ENCODE measurements around the gene DEGS1. TPM values are rescaled to one million over a fixed set of nuclear protein-coding genes. Genes with fewer than 3 reads are reported as not detected.

DEGS1 gene
- total RNA-seq, 1 experiment from 2014 or later, result 59.8 TPM

- Histone ChIP-seq H3K23me2 (ENCODE audit: insufficient read length, low read depth, low read length, poor library complexity, severe bottlenecking) (no peaks in the 10 kb centered on the region), H3K23ac (ENCODE audit: insufficient read length, low read depth, low read length) (no peak overlapping the region), H2BK12ac (ENCODE audit: insufficient read length, low read depth, low read length) (no peak overlapping the region), H2BK15ac (ENCODE audit: low read depth, low read length) (no peak overlapping the region), H3K18ac (ENCODE audit: insufficient read length, low read depth, low read length) (no peak overlapping the region), H3T11ph (ENCODE audit: low read length) (no peak overlapping the region), H2AK5ac (ENCODE audit: insufficient read length, low read length) (no peak overlapping the region), H3K4ac (ENCODE audit: low read depth, low read length) (no peak overlapping the region), H3K14ac (ENCODE audit: insufficient read depth, low read length) (no peak overlapping the region), H3K4me2 (ENCODE audit: insufficient read depth, insufficient read length, low read length) (no peak overlapping the region), H3K56ac (ENCODE audit: insufficient read length, low read depth, low read length) (no peak overlapping the region), H2BK20ac (ENCODE audit: low read depth, low read length, poor library complexity, severe bottlenecking) (no peak overlapping the region), H4K5ac (ENCODE audit: insufficient read length, low read depth, low read length) (no peak overlapping the region), H4K20me1 (ENCODE audit: control insufficient read depth, insufficient read depth, insufficient read length) (no peaks in the 10 kb centered on the region), H3K4me1 (ENCODE audit: insufficient read depth, low read length) (peaks cover 6% of the 10 kb centered on the region), H3K79me1 (ENCODE audit: insufficient read depth, low read depth, low read length, poor library complexity, severe bottlenecking) (no peaks in the 10 kb centered on the region), H3K27ac (ENCODE audit: insufficient read length, low read depth, low read length) (no peak overlapping the region), H3K9me3 (ENCODE audit: control insufficient read depth, low read depth, low read length) (no peaks in the 10 kb centered on the region), H3K79me2 (ENCODE audit: insufficient read depth, low read length) (no peaks in the 10 kb centered on the region), H3K27me3 (ENCODE audit: insufficient read depth, low read length) (no peaks in the 10 kb centered on the region), H2BK5ac (ENCODE audit: insufficient read length, low read length) (no peak overlapping the region), H2AFZ (ENCODE audit: low read length) (no peak overlapping the region), H4K8ac (replicated peaks; ENCODE audit: insufficient read length, low read depth, low read length) (no peak overlapping the region), H4K91ac (ENCODE audit: insufficient read length, low read depth, low read length) (no peak overlapping the region), H3K9ac (ENCODE audit: extremely low read depth, insufficient read length, low read length) (no peak overlapping the region), H2BK120ac (ENCODE audit: low read depth, low read length, poor library complexity, severe bottlenecking) (no peak overlapping the region)
- H3K27ac Mint-ChIP-seq, result no peak overlapping the region
- peaks cover 23 to 28% of the 10 kb centered on the region in 2 experiments for H3K4me1 Mint-ChIP-seq
- peaks cover 3 to 14% (median 4%) of the 10 kb centered on the region in 3 experiments; a peak in 5 of 7 replicates for H3K36me3 Mint-ChIP-seq (ENCODE audit: insufficient read depth in 1 of 3, low read depth in 3 of 3)
- DNase-seq, result no peak
- peaks cover 2% of the 10 kb centered on the region for H3K27me3 Mint-ChIP-seq (ENCODE audit: low read depth)
- peaks cover 6 to 9% of the 10 kb centered on the region in 2 experiments for H3K9me3 Mint-ChIP-seq
- TF ChIP-seq CTCF (conservative IDR thresholded peaks at IDR 0.05), result no peak
- 100% methylated on average over 1 of the region's 3 CpGs for WGBS (ENCODE audit: extremely low coverage, insufficient read length, low lambda C conversion rate)
- H3K4me3 Mint-ChIP-seq, result no peak overlapping the region
These were observed 10.8 kb upstream of the DEGS1 start for GRCh38 chr1:224172229-224172628.
